GM18505 (cell line): Measurements from ENCODE around the gene COL25A1.
"Not testable (repeated sequence)": the region's sequence is repeated elsewhere in the genome, so short reads cannot be mapped to it uniquely, and the experiment has no call there.

Source experiments
- ATAC-seq: cut with Tn5 transposase; IDR thresholded peaks from one replicate; pipeline ENCODE4 v1.9.1; 2021; ENCODE audit not compliant: unreplicated experiment
- POLR2A ChIP-seq: IDR thresholded peaks from 4 replicates; pipeline ENCODE4 v1.6.1; 2011; ENCODE audit warnings: borderline replicate concordance; ENCODE audit not compliant: insufficient read depth, insufficient read length; ENCODE audit errors: extremely low read depth

COL25A1 gene

GRCh38 chr4:108889696-108890483 is 412.6 kb downstream of the COL25A1 start:
- no peak for TF ChIP-seq POLR2A

DNA sequence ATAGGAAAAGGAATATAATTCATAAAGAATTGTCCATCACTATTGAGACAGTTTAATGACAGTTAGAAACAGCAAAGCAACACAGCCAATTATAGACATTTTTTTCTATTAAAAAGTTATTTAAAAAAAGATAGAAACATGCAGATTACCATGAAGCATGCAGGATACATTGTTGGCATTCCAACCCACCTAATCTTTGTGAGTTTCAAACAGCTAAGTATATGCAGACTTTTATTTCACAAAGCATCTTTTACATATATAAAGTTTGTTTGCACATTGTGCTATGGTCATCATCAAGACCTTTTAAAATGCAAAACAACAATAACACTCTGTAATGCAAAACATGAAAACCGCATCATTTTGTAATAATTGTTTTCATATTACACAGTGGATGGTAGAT is 413.7 kb downstream of the COL25A1 start:
- ATAC-seq = no peak
- TF ChIP-seq POLR2A = no peak

More at GRCh38 chr4:108889696-108890483, 412.6 kb downstream of the COL25A1 start:
- no peak for ATAC-seq

GRCh38 chr4:108887034-108887433 is 415.4 kb downstream of the COL25A1 start:
- no peak for TF ChIP-seq POLR2A
- ATAC-seq = no peak

DNA sequence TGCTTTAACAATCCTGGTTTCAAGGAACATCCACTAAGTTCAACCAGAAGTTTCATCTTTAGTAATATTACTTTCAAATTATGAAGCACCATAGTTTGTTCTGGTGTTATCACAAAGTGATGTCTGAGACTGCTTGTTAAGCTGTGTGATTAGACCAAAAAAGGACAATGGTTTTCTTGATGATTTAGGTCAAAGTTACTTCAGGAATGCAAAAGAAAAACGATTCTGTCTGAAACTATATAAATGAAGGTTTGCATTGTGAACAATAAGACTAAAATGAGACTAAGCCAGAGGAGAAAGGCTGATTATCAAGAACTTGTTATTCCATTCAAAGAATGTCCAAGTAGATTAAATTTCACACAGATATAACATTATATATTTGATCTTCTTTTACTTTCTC is 417.2 kb downstream of the COL25A1 start:
- TF ChIP-seq POLR2A = no peak
- no peak for ATAC-seq

- ATAC-seq = no peak
- TF ChIP-seq POLR2A = no peak
These were observed 417.9 kb downstream of the COL25A1 start for GRCh38 chr4:108884596-108884995.

DNA sequence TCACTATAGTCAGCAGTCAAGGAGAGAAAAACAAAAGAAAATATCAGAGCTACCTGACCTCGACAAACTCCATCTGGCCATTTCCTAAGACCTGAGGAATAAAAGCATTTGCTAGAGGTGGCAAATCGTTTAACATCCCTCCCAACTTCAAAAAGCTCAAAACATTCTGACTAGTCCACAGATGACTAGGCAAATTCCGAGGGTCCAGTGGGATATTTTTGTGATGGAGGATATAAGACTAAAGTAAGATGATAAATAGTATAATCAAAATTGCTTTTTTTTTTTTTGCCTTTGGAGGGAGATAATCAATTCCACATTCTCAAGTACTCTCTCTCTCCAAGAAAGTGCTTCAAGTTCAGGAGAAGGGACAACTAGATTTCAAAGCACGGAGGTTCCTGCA is 420.5 kb downstream of the COL25A1 start:
- TF ChIP-seq POLR2A = no peak
- no peak for ATAC-seq

- no peak for TF ChIP-seq POLR2A
- no peak for ATAC-seq
These were observed 421.3 kb downstream of the COL25A1 start for GRCh38 chr4:108881190-108881589.

DNA sequence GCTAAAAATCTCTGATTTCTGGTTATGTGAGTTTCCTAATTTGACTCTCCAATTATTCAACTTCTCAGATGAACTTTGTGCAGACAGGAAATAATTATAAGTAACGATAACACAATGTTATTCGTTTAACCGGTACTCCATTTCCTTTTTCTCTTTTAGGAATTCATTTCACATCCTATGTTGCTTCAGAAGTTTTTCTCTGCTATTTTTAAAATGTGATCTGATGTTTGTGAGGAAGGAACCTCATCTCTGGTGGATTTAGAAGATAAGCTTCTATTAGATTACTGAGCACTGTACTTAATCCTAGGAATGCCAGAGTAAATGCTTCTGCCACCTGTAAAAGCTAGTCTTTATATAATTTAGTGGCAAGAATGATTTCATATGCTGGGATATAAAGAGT is 423.7 kb downstream of the COL25A1 start:
- no peak for TF ChIP-seq POLR2A

GRCh38 chr4:108877821-108878220 is 424.6 kb downstream of the COL25A1 start:
- TF ChIP-seq POLR2A = no peak
- no peak for ATAC-seq

More for the DNA sequence above, 423.7 kb downstream of the COL25A1 start:
- ATAC-seq = no peak

- no peak for ATAC-seq
- no peak for TF ChIP-seq POLR2A
These were observed 427.7 kb downstream of the COL25A1 start for GRCh38 chr4:108874806-108875205.

DNA sequence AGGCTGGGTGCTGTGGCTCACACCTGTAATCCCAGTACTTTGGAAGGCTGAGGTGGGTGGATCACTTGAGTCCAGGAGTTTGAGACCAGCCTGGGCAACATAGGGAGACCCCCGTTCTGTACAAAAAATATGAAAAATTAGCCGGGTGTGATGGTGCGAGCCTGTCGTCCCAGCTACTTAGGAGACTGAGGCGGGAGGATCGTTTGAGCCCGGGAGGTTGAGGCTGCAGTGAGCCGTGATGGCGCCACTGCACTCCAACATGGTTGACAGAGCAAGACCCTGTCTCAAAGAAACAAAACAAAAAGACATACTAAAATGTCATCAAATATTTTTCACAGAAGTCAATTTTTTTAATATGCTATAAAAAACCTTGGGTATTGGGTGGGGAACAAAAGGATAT is 432.5 kb downstream of the COL25A1 start:
- ATAC-seq = not testable (repeated sequence)

- ATAC-seq = no peak
- no peak for TF ChIP-seq POLR2A
These were observed 433.7 kb downstream of the COL25A1 start for GRCh38 chr4:108868606-108869227.

DNA sequence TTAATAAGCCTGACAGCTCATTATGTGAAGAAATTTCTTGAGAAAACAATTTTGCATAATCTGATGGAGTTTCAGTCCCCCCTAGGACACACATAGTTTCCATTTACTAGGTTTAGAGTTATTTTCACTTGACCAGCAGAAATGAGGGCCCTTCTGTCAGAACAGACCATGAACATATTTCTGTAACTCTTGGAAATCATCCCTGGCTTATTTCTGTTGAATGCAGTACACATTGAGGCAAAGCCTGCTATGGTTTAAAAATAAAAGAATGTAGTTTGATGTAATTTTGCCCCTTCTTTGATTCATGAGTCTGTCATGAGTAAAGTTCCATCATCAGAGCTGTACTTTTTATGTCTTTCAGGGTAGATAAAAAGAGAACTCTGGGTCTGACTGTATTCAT is 435.0 kb downstream of the COL25A1 start:
- no peak for ATAC-seq
- TF ChIP-seq POLR2A = no peak

DNA sequence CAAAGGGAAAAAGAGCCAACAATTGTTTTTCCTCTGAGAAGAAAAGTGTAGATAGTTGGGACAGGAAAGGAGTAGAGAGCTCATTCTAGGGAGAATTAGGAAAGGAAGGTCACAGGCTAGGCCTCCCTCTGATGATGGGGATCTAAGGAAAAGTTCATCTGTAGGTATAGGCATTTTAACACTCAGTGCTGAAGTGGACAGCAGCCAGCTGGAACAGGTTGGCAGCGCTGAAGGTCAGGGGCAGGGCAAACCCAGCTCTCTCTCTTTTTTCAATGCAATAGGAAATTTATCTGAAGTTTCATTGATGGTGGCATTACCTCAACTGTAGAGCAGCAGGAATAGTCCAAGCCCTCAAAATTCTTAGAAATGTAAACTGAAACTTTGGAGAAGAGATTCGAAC is 441.1 kb downstream of the COL25A1 start:
- no peak for ATAC-seq

More for the DNA sequence above, 441.1 kb downstream of the COL25A1 start:
- no peak for TF ChIP-seq POLR2A
